OCI-LY7 (cell line): ENCODE data around the gene TUB. TPM values are rescaled to one million over a fixed set of nuclear protein-coding genes. Genes with fewer than 3 reads are reported as not detected.

Experiments
- BruUV-seq: library from RNA; stranded (reverse); fragments of 400-500 nt; replicated peaks from 2 replicates; lab custom pipeline; 2021; lab: Mats Ljungman, UMichigan
- CTCF ChIA-PET: fragments of 300-600 bp; sonication (Branson Sonifier 250); formaldehyde crosslinking; loops from one replicate; lab custom pipeline; 2022; ENCODE audit warnings: antibody characterized with exemption; ENCODE audit not compliant: unreplicated experiment; lab: Charles Lee
- POLR2A ChIA-PET: fragments of 300-600 bp; sonication (Branson Sonifier 250); formaldehyde crosslinking; loops from one replicate; lab custom pipeline; 2022; ENCODE audit warnings: antibody characterized with exemption; lab: Charles Lee
- DNase-seq: peaks from one replicate; pipeline ENCODE4 v3.0.0-alpha.2; 2015; ENCODE audit warnings: low spot score
- H2AFZ ChIP-seq: fragments of 200-600 bp; sonication (generic), shearing (Covaris generic); 2 replicates; pipeline ENCODE4 v1.6.1; 2014; ENCODE audit warnings: mild to moderate bottlenecking, antibody characterized with exemption, low read length, moderate library complexity
- H3K27ac ChIP-seq: fragments of 200-600 bp; sonication (generic); 2 replicates; pipeline ENCODE4 v1.5.1; 2014; ENCODE audit warnings: mixed run types, low read depth, mild to moderate bottlenecking, moderate library complexity, low read length, inconsistent platforms; ENCODE audit not compliant: poor library complexity, severe bottlenecking
- H3K36me3 ChIP-seq: fragments of 200-600 bp; sonication (generic); 2 replicates; pipeline ENCODE4 v1.6.1; 2014; ENCODE audit warnings: mild to moderate bottlenecking, antibody characterized with exemption, low read length, moderate library complexity, mixed read lengths; ENCODE audit not compliant: insufficient read depth
- H3K4me1 ChIP-seq: fragments of 200-600 bp; sonication (generic); 2 replicates; pipeline ENCODE4 v1.5.1; 2014; ENCODE audit warnings: mild to moderate bottlenecking, low read length; ENCODE audit not compliant: insufficient read depth, poor library complexity, severe bottlenecking
- H3K4me2 ChIP-seq: fragments of 200-600 bp; sonication (generic); 2 replicates; pipeline ENCODE4 v1.6.1; 2014; ENCODE audit warnings: mild to moderate bottlenecking, low read length
- H3K4me3 ChIP-seq: fragments of 200-600 bp; sonication (generic); 2 replicates; pipeline ENCODE4 v1.5.1; 2014; ENCODE audit warnings: mild to moderate bottlenecking, low read depth, low read length; ENCODE audit not compliant: poor library complexity, severe bottlenecking
- H3K79me2 ChIP-seq: fragments of 200-600 bp; sonication (generic); 2 replicates; pipeline ENCODE4 v1.6.1; 2016; ENCODE audit warnings: low read depth, mild to moderate bottlenecking, low read length, moderate library complexity, mixed read lengths; ENCODE audit not compliant: insufficient read depth
- H3K9me2 ChIP-seq: fragments of 200-600 bp; sonication (generic); 2 replicates; pipeline ENCODE4 v1.6.1; 2016; ENCODE audit warnings: mild to moderate bottlenecking, low read length, mixed read lengths; ENCODE audit not compliant: insufficient read depth
- H3K9me3 ChIP-seq: fragments of 200-600 bp; sonication (generic); 2 replicates; pipeline ENCODE4 v1.6.1; 2014; ENCODE audit warnings: mild to moderate bottlenecking, mixed run types, low read length, mixed read lengths
- H4K20me1 ChIP-seq: fragments of 200-600 bp; sonication (generic); 2 replicates; pipeline ENCODE4 v1.6.1; 2014; ENCODE audit warnings: mild to moderate bottlenecking, antibody characterized with exemption, low read length, moderate library complexity, mixed read lengths; ENCODE audit not compliant: insufficient read depth
- CTCF ChIP-seq: fragments of 200-600 bp; sonication (generic); conservative IDR thresholded peaks from 2 replicates; pipeline ENCODE4 v1.5.1; 2014; ENCODE audit warnings: mild to moderate bottlenecking, antibody characterized with exemption, low read length, moderate library complexity, mixed read lengths
- EZH2phosphoT487 ChIP-seq: fragments of 200-600 bp; sonication (generic); IDR thresholded peaks from 2 replicates; pipeline ENCODE4 v1.6.1; 2018; ENCODE audit warnings: low read depth, borderline replicate concordance, mild to moderate bottlenecking, mixed run types, antibody characterized with exemption, low read length, moderate library complexity, mixed read lengths
- intact Hi-C: fragments of 100-400 bp; cut with micrococcal nuclease; formaldehyde crosslinking; loops from one replicate; pipeline ENCODE4 v1.10.0; 2022; ENCODE audit not compliant: unreplicated experiment
- total RNA-seq, 2 experiments: library from RNA; depleted of rRNA in 1 of 2; stranded (reverse); fragments of >200 nt in 1 of 2; shearing (Covaris generic) in 1 of 2; gene quantifications; 2 replicates each; pipeline ENCODE4 v1.2.3, GENCODE V29; 2014 to 2022

The TUB gene
- total RNA-seq, 2 experiments from 2014 or later: not detected

- CTCF ChIA-PET: interaction anchor here (1.3 to 2.0 kb wide), 3 partner anchors 9 to 61 kb away, joined by 5 to 9 read pairs (median 6); no protein-coding TSS in a partner anchor
- intact Hi-C loops: no loop called here
- TF ChIP-seq EZH2phosphoT487 (no peak), CTCF (no peak)
- no TSS peak for BruUV-seq
- Histone ChIP-seq H3K27ac (no peak overlapping the region), H3K79me2 (no peaks in the 10 kb centered on the region), H3K4me3 (no peak overlapping the region), H3K4me2 (no peak overlapping the region), H4K20me1 (no peaks in the 10 kb centered on the region), H3K9me3 (no peaks in the 10 kb centered on the region), H3K9me2 (no peaks in the 10 kb centered on the region), H3K4me1 (no peaks in the 10 kb centered on the region), H2AFZ (no peak overlapping the region), H3K36me3 (no peaks in the 10 kb centered on the region)
- POLR2A ChIA-PET: interaction anchor here (1.2 kb wide), 2 partner anchors 10 to 27 kb away, joined by 3 to 4 read pairs; no protein-coding TSS in a partner anchor
- DNase-seq: no peak
Observed at GRCh38 chr11:8100158-8100557, 19.1 kb downstream of the TUB start.

- no TSS peak for BruUV-seq
- TF ChIP-seq CTCF (no peak), EZH2phosphoT487 (no peak)
- intact Hi-C loops: no loop called here
- Histone ChIP-seq H3K9me3 (no peaks in the 10 kb centered on the region), H3K9me2 (no peaks in the 10 kb centered on the region), H2AFZ (no peak overlapping the region), H4K20me1 (no peaks in the 10 kb centered on the region), H3K36me3 (no peaks in the 10 kb centered on the region), H3K79me2 (no peaks in the 10 kb centered on the region), H3K4me2 (no peak overlapping the region), H3K27ac (no peak overlapping the region), H3K4me1 (no peaks in the 10 kb centered on the region), H3K4me3 (no peak overlapping the region)
- CTCF ChIA-PET: interaction anchor here (2.0 kb wide), 1 partner anchor 10 kb away, joined by 9 read pairs; no protein-coding TSS in a partner anchor
- POLR2A ChIA-PET: interaction anchor here (1.2 kb wide), 1 partner anchor 27 kb away, joined by 3 read pairs; no protein-coding TSS in a partner anchor
- DNase-seq: no peak
Observed at GRCh38 chr11:8100605-8101004, 19.6 kb downstream of the TUB start.

- Histone ChIP-seq H3K4me1 (no peaks in the 10 kb centered on the region), H3K9me2 (no peaks in the 10 kb centered on the region), H3K9me3 (no peaks in the 10 kb centered on the region), H4K20me1 (no peaks in the 10 kb centered on the region), H3K79me2 (no peaks in the 10 kb centered on the region), H2AFZ (no peak overlapping the region), H3K36me3 (no peaks in the 10 kb centered on the region), H3K4me2 (no peak overlapping the region), H3K4me3 (no peak overlapping the region), H3K27ac (no peak overlapping the region)
- POLR2A ChIA-PET: no interaction called here
- intact Hi-C loops: no loop called here
- CTCF ChIA-PET: interaction anchor here (0.6 kb wide), 1 partner anchor 35 kb away, joined by 3 read pairs; no protein-coding TSS in a partner anchor
- no peak for DNase-seq
- no TSS peak for BruUV-seq
- TF ChIP-seq EZH2phosphoT487 (no peak), CTCF (no peak)
Observed at GRCh38 chr11:8101421-8101820, 20.4 kb downstream of the TUB start.
